GM11168 (cell line): Measurements from ENCODE around the gene C2CD3.
"Not testable (repeated sequence)": the region's sequence is repeated elsewhere in the genome, so short reads cannot be mapped to it uniquely, and the experiment has no call there.

Source experiments
- in situ Hi-C: fragments of 300-500 bp; cut with MboI; formaldehyde crosslinking; loops from one replicate; pipeline ENCODE4 v1.12.0; 2022; ENCODE audit warnings: low sequenced_read_pairs; ENCODE audit not compliant: unreplicated experiment

Gene C2CD3

DNA sequence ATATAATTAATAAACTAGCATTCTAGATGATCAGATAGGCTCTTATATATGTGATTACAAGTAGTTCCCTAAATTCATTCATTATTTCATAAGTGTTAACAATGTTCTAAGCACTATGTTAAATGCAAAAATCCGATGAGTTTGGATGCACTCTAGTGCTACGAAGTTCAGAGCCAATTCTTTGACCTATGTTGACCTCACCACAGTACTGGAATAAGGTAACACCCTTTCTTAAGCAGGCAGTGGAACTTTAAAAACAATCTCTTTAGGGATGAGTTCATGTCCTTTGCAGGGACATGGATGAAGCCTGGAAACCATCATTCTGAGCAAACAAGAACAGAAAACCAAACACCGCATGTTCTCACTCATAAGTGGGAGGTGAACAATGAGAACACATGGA lies 93.6 kb downstream of the C2CD3 start:
- in situ Hi-C loops = no loop called here

DNA sequence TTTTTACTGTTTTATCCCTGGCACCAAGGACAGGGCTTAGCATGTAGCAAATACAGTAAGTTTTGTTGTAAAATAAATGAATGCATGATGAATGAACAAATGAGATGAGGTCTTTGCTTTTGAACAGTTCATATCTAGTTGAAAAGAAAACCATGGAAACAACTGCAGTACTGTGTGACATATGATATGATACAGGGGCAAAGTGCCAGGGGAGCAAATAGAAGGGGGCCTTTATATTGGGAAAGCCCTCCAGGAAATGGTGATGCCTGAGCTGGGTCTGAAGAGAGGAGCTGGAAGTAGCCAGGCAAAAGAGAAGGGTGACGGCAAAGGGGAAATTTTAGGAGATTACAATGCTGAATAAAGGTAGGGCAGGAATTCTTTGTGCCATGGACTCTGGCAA lies 98.1 kb downstream of the C2CD3 start:
- in situ Hi-C loops = no loop called here

DNA sequence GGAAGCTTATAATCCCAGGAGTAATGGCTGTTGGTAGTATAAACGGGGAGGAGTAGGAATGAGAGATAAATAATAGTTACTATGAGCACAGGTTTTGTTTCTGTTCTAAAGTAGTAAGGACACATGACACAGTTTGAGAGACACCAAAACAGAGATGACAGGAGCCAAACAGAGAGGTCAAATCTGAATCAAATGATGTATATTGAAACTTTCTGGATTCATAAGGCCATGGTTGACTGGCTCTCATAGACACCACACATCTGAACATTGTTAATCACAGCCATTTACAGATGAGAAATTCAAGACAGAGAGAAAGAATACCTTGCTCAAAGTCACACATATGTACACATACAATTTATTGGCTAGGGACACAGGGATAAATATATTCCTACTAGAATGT lies 98.5 kb downstream of the C2CD3 start:
- in situ Hi-C loops = no loop called here

DNA sequence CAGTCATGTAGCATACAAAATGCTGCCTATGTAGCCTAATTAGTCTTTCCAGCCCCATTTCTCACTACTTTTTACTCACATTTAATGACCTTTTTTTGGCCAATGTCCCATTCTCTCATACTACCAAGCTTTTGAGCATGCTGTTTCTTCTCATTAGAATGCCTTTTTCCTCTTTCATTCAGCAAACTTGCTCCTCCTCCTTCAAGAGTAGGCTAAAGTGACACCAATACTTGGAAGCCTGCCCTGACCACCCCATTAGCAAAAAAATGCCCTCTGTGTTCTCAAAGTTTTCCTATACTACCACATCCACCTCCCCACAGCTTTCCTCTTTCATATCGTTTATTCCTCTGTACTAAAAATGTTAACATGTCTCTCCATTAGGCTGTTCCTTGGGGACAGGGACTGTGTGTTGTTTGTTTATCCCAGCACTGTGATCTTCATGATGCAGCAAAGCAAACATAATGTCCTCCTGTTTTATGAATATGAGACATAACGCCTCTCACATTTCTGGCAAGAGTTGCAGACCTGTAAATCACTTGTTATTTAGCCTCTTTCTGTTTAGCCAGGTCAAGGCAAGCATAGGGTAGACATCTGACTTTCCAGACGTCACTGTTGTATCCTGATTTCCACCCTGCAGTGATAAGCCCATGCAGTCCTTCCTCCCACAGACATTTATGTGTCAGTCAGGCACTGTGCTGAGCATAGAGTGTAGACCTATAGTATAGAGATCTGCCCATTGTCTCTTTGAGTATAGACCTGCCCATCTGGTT lies 99.9 kb downstream of the C2CD3 start:
- in situ Hi-C loops = no loop called here

DNA sequence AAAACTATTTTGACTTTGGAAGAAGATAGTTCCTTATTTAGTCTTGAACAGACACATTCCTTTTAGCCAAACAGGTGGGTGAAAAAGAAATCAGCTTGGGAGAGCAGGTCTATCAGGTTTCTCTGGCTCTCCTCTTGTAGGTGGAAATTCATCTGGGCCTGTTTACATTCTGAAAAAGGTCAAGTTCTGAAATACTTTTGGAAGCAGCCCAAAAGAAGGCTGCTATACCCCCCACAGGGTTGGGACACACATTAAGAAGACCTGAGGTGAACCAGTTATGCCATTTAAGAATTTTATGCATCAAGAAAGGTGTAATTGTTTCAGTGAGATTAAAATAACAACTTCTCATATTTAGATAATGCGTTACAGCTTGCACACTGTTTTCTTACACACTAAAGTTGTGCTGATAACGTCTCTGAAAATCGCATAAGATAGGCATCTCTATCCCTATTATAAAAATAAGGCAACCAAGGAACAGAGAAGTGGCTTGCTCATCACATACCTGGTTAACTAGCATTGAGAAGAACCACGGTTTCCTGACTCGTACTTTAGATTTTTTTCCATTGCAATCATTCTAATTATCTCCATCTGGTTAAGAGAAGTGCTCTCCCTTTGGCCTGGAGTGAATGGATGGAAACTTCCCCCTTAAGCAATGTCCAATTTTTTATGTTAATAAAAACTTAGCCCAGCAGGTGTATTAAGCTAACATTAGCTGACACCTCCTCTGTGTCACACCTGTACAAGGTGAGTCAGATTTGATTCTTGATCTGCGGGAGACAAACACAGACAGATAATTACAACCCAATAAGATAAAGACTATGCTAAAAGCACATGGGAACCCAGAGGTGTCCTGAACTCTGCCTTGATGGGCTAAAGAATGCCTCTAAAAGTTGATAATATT lies 101.4 kb downstream of the C2CD3 start:
- in situ Hi-C loops = no loop called here

DNA sequence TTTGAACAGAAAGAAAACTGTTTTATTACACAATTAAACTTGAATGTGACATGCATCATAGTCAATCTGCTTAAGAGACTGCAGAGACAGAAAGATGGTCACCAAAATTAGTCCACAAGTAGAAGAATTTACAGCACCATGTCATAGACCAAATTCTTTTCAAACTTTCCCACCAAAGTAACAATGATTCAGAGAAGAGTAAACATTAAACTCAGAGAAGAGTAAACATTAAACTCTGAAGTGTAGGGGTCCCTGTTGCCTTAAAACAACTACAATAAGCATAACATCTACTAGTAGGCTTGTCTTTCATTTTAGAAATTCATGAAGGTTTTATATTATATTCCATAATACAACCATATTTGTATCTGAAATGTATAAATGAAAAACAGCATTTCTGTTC lies 104.1 kb downstream of the C2CD3 start:
- in situ Hi-C loops = not testable (repeated sequence)

DNA sequence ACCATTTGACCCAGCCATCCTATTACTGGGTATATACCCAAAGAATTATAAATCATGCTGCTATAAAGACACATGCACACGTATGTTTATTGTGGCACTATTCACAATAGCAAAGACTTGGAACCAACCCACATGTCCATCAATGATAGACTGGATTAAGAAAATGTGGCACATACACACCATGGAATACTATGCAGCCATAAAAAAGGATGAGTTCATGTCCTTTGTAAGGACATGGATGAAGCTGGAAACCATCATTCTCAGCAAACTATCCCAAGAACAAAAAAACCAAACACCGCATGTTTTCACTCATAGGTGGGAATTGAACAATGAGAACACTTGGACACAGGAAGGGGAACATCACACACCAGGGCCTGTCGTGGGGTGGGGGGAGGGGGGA lies 105.3 kb downstream of the C2CD3 start:
- in situ Hi-C loops = not testable (repeated sequence)

DNA sequence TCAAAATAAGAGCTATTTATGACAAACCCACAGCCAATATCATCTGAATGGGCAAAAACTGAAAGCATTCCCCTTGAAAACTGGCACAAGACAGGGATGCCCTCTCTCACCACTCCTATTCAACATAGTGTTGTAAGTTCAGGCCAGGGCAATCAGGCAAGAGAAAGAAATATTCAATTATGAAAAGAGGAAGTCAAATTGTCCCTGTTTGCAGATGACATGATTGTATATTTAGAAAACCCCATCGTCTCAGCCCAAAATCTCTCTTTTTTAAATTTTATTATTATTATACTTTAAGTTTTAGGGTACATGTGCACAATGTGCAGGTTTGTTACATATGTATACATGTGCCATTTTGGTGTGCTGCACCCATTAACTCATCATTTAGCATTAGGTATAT lies 107.2 kb downstream of the C2CD3 start:
- in situ Hi-C loops = not testable (repeated sequence)

DNA sequence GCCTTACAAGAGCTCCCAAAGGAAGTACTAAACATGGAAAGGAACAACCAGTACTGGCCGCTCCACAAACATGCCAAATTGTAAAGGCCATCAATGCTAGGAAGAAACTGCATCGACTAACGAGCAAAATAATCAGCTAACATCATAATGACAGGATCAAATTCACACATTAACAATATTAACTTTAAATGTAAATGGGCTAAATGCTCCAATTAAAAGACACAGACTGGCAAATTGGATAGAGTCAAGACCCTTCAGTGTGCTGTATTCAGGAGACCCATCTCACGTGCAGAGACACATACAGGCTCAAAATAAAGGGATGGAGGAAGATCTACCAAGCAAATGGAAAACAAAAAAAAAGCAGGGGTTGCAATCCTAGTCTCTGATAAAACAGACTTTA lies 109.2 kb downstream of the C2CD3 start:
- in situ Hi-C loops = not testable (repeated sequence)

DNA sequence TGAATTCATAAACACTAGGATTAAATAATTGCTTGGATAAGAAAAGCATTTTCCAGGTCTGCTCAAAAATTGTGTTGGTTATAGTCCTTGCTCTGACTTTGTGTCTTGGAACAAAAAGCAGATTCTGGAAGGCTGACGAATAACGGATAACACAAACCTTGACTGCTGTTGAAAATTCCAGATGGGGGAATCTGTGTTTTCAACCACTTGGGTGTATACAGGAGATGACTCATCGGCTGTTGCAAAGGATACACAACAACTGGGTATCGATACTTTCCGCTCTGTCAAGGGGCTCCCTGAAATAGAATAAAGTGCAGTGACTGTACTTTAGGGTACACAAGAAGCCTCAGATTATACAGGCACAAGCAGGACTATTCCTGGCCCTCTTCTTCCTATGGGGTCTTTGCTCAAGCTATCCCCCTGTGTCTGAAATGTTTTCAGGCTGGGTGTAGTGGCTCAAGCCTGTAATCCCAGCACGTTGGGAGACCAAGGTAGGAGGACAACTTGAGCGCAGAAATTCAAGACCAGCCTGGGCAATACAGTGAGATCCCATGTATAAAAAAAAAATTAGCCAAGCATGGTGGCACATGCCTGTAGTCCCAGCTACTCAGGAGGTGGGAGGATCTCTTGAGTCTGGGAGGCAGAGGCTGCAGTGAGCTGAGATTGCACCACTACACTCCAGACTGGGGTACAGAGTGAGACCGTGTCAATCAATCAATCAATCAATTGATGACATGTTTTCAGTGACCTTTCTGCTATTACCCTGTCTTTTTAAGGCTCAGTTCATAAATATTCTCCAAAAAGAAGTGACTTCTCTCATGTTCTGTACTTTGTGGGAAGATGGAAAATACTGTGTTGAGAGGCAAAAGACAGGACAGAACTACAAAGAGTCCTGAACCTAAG lies 113.3 kb downstream of the C2CD3 start:
- in situ Hi-C loops = no loop called here

DNA sequence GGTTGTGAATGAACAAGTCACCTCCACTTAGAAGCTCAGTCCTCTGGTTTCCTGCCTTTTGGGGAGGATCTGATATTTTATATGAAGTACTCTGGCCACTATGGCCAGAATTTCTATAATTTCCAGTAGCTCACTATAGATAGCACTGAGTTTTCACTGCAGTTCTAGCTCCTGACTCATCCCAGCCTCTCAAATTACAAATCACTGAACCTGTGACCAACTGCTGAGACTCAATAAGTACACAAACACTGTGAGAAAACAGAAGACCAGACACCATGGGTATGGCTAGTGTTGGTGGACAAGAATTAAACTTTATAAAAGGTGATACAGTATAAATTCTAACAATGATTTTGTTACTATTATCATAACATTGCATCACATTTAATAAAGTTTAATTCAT lies 114.9 kb downstream of the C2CD3 start:
- in situ Hi-C loops = no loop called here

DNA sequence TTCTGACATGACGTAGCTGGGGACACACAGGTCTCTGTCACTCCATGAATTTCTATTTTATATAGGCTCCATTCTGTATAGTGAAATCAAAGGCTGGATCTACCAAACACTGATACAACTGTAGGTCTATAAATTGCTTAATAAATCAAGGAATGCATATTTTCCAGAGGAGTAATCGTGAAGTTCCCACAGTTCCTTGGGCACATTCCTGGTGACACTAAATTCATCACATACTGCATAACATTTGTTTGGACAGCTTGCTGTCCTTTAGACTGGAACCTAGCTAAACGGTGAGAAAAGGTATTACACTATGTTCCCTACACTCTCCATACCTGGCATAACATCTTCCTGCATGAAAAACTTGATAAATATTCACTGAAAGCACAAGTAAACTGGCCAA lies 120.3 kb downstream of the C2CD3 start:
- in situ Hi-C loops = no loop called here

DNA sequence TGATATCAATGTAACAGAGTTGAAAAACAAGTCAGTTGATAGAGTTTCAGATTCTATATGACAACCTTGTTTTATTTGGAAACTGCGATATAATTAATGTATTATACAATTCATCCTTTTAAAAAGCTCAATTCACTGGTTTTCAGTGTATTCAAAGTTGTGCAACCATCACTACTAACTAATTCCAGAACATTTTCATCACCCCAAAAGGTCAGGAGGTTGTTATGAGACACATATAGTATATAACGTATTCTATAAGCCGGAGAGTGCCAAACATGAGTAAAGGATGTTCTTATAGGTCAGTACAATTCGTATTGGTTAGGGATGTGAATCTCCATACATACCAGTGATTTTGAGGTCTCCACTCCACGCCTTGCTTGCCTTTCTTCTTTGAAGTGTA lies 121.8 kb downstream of the C2CD3 start:
- in situ Hi-C loops = no loop called here

DNA sequence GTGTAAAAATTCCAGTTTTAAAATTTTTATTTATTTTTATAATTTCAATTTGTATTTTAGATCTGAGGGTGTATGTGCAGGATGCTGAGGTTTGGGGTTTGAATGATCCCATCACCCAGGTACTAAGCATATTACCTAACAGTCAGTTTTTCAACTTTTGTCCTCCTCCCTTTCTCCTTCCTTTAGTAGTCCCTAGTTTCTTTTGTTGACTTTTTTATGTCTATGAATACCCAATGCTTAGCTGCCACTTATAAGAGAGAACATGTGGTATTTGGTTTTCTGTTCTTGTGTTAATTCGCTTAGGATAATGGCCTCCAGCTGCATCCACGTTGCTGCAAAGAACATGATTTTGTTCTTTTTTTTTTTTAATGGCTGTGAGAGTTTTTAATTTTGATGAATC lies 126.3 kb downstream of the C2CD3 start:
- in situ Hi-C loops = no loop called here

DNA sequence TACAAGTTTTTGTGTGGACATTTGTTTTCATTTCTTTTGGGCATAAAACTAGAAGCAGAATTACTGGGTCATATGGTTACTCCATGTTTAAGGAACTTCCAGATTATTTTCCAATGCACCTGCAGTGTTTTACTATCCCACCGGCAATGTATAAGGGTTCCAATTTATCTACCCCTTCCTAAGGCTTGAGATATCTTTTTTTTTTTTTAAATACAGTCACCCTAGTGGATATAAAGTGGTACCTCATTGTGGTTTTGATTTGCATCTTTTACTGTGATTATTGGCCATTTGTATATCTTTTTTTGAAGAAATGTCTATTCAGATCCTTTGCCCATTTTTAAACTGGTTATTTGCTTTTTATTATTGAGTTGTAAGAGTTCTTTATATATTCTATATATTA lies 127.4 kb downstream of the C2CD3 start:
- in situ Hi-C loops = no loop called here

DNA sequence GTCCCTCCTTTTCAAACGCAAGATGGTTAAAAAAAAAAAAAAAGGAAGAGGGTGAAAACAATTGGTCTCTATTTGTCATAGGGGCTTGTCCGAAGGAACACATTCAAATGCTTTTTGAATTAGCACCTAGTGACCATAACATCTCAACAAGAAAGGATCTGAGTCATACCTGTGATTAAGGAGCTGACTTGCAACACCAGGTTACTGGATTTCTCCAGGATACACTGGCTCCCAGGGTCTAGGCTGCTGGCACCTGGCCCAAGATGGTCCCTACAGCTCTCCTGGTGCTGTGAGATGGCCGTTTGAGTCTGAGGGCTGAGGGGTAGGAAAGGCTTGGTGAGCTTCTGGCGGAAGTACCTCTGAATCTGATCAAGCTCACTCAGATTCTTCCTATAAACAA lies 133.5 kb downstream of the C2CD3 start:
- in situ Hi-C loops = no loop called here

DNA sequence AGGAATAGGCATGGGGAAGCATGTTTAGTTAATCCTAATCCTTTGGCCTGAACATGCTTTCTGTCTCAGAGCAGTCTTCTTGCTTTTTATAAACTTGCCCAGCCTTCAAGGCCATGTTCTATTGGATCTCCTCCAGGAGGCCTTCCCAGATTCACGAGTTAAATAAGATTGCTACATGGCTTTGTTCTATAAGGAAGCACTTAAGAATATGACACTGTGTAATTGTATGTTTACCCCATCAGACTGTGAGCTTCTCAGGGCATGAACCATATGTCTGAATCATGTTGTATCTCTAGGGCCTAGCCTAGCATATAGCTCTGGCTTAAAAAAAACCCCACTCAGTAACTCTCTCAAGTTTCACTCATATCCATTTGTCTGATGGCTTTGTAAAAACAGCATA lies 135.5 kb downstream of the C2CD3 start:
- in situ Hi-C loops = no loop called here

DNA sequence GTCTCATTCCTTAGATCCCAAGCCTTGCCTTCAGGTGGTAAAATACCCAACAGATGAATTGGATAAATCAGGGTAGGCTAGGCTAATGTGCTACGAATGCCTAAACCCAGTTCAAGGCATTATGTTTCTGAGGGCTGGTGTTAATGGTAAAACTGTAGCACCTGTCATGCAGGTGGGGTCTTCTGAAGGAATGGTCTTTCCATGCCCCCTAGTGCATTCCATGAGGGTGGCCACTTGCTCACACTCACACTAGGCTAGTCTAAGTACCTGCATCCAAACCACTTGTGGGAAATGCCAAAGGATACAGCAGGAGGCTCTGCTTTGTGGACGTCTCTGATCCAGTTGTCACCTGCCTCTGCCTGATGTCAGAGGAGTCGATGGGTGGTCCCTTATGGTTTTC lies 137.8 kb downstream of the C2CD3 start:
- in situ Hi-C loops = no loop called here

DNA sequence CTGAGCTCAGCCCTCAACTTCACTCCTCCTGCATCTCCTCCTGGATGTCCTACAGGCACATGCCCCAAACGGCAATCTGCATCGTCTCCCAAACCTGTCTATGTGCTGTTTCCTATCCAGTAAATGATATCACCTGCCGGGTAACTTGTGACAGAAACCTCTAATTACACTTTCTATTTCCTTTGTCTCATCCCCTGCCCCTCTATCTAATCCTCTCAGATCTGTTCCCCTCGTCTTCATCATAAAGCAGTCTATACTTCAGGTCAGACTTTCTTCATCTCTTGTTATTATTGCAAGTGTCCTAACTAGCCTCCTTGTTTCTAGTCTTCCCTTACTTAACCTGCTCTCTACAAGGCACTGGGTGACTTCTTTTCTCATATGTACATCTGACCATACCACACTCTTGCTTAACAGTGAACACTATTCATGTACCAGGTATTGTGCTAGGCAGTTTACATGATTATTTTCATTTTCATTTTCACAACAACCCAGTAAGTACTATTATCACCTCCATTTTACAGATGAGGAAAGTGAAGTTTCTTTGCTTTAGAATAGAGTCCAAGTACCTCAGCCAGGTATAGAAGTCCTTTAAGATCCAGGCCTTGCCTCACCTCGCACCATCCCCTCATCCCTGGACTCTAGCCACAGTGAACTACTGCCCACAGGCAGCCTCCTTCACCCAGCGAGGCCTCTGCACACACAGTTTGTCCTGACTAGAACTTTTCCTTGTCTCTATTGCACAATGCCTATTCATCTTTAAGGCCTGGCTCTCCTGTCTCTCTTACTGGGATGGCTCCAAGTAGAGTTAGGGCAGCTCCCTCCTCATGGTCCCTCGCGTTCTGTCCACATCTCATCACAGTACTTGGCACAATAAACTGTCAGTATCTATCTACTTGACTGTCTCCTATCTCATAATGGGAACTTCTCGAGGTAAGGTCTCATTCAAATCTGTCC lies 139.8 kb downstream of the C2CD3 start:
- in situ Hi-C loops = no loop called here
